GM19193 (cell line): Measurements from ENCODE around the gene USF2.

ENCODE experiments used
- POLR2A ChIP-seq: IDR thresholded peaks from 4 replicates; pipeline ENCODE4 v1.6.1; 2011; ENCODE audit not compliant: insufficient read depth, insufficient read length; ENCODE audit errors: extremely low read depth

USF2 gene

GRCh38 chr19:35260694-35261304 lies 8.0 kb upstream of the USF2 start:
- peak; percentile 6 for TF ChIP-seq POLR2A

GRCh38 chr19:35261356-35262100 lies 7.2 kb upstream of the USF2 start:
- peak; percentile 15 for TF ChIP-seq POLR2A

GRCh38 chr19:35262101-35262761 lies 6.5 kb upstream of the USF2 start:
- TF ChIP-seq POLR2A, result peak; percentile 16

GRCh38 chr19:35264268-35265125 lies 4.3 kb upstream of the USF2 start:
- peak; percentile 7 for TF ChIP-seq POLR2A

- no peak for TF ChIP-seq POLR2A
Observed at GRCh38 chr19:35265126-35265899, 3.4 kb upstream of the USF2 start.

GRCh38 chr19:35265900-35266519 lies 2.8 kb upstream of the USF2 start:
- TF ChIP-seq POLR2A, result no peak

GRCh38 chr19:35266520-35267352 lies 2.0 kb upstream of the USF2 start:
- TF ChIP-seq POLR2A, result no peak

GRCh38 chr19:35267353-35267817 lies 1.4 kb upstream of the USF2 start:
- TF ChIP-seq POLR2A, result no peak

GRCh38 chr19:35267818-35268535 lies 785 bp upstream of the USF2 start:
- TF ChIP-seq POLR2A, result peak; percentile 72

GRCh38 chr19:35269438-35270117 lies 816 bp downstream of the USF2 start:
- peak; percentile 41 for TF ChIP-seq POLR2A

- TF ChIP-seq POLR2A, result no peak
Observed at GRCh38 chr19:35270381-35270811, 1.6 kb downstream of the USF2 start.

- TF ChIP-seq POLR2A, result no peak
Observed at GRCh38 chr19:35271546-35271945, 2.8 kb downstream of the USF2 start.

GRCh38 chr19:35272122-35272719 lies 3.5 kb downstream of the USF2 start:
- no peak for TF ChIP-seq POLR2A
